Panc1 (cell line): ENCODE measurements around the gene SCGB1A1.

Experiments used
- POLR2AphosphoS5 ChIP-seq: IDR thresholded peaks from 2 replicates; pipeline ENCODE4 v1.6.1; 2012; ENCODE audit warnings: mild to moderate bottlenecking, low read depth, low read length, moderate library complexity
- SIN3A ChIP-seq: IDR thresholded peaks from 2 replicates; pipeline ENCODE4 v1.6.1; 2012; ENCODE audit warnings: low read depth, mild to moderate bottlenecking, low read length, moderate library complexity, borderline replicate concordance; ENCODE audit not compliant: insufficient read depth
- TCF7L2 ChIP-seq: IDR thresholded peaks from 2 replicates; pipeline ENCODE4 v1.6.1; 2011; ENCODE audit warnings: mild to moderate bottlenecking, low read depth, low read length, inconsistent platforms
- TF ChIP-seq, protein P1 (sequence below): fragments of 450-650 bp; IDR thresholded peaks from 2 replicates; pipeline ENCODE4 v1.5.1; 2017; ENCODE audit warnings: mild to moderate bottlenecking
- TF ChIP-seq, protein P2 (sequence below), 2 experiments: IDR thresholded peaks; 2 replicates each; pipeline ENCODE4 v1.6.1; 2011 to 2012; ENCODE audit warnings: low read depth in 2 of 2, control low read depth in 1 of 2, low read length in 1 of 2, mild to moderate bottlenecking in 1 of 2, moderate library complexity in 1 of 2; ENCODE audit not compliant: insufficient read depth in 1 of 2

DNA sequence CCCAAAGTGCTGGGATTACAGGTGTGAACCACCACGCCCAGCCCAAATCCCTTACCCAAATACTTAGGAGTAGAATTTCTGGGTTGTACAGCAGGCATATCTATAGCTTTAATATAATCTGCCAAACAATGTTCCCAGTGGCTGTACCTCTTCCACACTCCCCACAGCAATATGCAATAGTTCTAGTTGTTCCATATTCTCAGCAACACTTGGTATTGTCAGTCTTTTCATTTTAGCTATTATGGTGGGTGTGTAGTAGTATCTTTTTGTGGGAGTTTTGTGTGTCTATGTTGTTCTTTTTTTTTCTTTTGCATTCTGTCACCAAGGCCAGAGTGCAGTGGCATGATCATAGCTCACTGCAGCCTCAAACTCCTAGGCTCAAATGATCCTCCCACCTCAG, 18.8 kb downstream of the SCGB1A1 start:
- TF ChIP-seq POLR2AphosphoS5 (no peak), SIN3A (no peak), TCF7L2 (no peak)
- TF ChIP-seq, protein P1, sequence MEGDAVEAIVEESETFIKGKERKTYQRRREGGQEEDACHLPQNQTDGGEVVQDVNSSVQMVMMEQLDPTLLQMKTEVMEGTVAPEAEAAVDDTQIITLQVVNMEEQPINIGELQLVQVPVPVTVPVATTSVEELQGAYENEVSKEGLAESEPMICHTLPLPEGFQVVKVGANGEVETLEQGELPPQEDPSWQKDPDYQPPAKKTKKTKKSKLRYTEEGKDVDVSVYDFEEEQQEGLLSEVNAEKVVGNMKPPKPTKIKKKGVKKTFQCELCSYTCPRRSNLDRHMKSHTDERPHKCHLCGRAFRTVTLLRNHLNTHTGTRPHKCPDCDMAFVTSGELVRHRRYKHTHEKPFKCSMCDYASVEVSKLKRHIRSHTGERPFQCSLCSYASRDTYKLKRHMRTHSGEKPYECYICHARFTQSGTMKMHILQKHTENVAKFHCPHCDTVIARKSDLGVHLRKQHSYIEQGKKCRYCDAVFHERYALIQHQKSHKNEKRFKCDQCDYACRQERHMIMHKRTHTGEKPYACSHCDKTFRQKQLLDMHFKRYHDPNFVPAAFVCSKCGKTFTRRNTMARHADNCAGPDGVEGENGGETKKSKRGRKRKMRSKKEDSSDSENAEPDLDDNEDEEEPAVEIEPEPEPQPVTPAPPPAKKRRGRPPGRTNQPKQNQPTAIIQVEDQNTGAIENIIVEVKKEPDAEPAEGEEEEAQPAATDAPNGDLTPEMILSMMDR: no peak
- TF ChIP-seq, protein P2, sequence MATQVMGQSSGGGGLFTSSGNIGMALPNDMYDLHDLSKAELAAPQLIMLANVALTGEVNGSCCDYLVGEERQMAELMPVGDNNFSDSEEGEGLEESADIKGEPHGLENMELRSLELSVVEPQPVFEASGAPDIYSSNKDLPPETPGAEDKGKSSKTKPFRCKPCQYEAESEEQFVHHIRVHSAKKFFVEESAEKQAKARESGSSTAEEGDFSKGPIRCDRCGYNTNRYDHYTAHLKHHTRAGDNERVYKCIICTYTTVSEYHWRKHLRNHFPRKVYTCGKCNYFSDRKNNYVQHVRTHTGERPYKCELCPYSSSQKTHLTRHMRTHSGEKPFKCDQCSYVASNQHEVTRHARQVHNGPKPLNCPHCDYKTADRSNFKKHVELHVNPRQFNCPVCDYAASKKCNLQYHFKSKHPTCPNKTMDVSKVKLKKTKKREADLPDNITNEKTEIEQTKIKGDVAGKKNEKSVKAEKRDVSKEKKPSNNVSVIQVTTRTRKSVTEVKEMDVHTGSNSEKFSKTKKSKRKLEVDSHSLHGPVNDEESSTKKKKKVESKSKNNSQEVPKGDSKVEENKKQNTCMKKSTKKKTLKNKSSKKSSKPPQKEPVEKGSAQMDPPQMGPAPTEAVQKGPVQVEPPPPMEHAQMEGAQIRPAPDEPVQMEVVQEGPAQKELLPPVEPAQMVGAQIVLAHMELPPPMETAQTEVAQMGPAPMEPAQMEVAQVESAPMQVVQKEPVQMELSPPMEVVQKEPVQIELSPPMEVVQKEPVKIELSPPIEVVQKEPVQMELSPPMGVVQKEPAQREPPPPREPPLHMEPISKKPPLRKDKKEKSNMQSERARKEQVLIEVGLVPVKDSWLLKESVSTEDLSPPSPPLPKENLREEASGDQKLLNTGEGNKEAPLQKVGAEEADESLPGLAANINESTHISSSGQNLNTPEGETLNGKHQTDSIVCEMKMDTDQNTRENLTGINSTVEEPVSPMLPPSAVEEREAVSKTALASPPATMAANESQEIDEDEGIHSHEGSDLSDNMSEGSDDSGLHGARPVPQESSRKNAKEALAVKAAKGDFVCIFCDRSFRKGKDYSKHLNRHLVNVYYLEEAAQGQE (IDR thresholded peaks at IDR 0.05; ENCODE audit: insufficient read depth in 1 of 2, low read depth in 2 of 2, low read length in 1 of 2): no peak
